GM18520 (cell line): ENCODE data around the gene BCCIP.

Experiments
- ATAC-seq: cut with Tn5 transposase; IDR thresholded peaks from one replicate; pipeline ENCODE4 v1.9.1; 2021; ENCODE audit not compliant: unreplicated experiment

BCCIP gene

DNA sequence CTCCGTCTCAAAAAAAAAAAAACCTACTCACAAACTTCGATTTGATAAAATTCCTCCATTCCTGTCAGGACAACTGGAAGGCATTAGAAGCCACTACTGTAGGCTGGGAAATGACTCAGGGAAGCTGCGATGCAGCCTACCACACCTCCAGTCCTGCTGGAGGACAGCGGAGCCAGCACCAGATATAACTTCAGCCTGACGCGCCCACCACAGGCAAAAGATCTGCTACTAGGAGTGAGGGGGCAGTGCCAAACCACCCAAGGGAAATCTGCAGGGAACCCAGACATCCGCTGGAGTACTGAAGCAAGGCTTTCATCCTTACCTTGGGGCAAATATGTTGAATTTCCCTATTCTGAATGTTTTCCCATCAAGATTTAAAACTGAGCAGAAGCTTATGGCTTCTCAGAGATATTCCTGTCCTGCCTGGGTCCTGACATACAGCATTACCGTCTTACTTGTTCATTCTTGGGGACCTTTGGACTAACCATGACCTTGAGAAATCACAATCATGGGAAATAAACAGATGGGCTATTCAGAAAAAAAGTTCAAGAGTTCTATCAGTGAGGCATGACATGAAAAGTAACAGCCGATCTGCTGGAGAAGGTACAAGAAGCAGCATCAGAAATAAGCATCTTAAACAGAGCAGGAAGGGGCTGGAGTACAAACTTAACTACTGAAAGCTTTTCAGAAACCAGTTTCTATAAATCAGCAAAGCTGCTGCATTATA is 20.4 kb downstream of the BCCIP start:
- ATAC-seq = no peak

DNA sequence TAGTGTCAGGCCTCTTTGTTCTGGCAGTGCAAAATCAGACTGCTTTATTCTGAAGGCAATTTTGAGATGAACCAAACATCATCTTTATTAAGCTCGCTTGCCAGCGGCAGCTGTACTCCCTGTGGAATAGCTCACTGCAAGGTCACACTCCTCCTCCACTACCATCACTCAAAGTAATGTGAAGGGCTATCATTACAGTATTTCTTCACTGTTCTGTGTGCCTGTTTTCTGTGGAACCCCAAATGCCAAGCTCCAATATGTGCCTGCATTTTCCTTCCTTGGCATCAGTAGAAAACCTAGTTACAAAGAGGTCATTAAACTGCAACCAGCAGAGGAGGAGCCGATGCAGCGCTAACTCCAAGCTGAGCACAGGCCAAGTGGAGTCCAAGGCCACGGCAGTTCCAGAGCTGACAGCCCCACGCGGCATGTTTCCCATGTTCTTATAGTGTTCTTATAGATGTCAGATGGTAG is 21.4 kb downstream of the BCCIP start:
- no peak for ATAC-seq

- ATAC-seq = no peak
Measured at GRCh38 chr10:125845617-125846016, 22.3 kb downstream of the BCCIP start.

GRCh38 chr10:125846894-125847293 is 23.5 kb downstream of the BCCIP start:
- ATAC-seq = no peak

DNA sequence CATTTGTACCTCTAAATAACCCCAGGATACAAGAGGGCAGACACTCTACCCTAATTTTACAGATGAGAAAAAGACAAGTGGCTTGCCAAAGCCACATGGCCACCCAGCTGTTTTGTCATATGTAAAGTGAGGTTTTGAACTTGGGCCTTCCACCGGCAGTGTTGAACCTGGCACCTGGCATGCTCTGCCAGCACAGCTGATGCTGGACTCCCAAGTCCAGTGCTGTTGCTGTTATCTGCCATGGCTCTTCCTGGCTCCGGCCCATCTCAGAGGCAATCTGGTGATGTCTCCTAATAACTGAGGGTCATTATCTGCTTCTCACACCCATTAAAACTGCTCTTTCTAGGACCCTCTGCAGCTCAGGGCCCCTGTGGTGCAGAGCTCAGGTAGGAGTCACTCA is 25.0 kb downstream of the BCCIP start:
- ATAC-seq = no peak

GRCh38 chr10:125848857-125849256 is 25.5 kb downstream of the BCCIP start:
- no peak for ATAC-seq

DNA sequence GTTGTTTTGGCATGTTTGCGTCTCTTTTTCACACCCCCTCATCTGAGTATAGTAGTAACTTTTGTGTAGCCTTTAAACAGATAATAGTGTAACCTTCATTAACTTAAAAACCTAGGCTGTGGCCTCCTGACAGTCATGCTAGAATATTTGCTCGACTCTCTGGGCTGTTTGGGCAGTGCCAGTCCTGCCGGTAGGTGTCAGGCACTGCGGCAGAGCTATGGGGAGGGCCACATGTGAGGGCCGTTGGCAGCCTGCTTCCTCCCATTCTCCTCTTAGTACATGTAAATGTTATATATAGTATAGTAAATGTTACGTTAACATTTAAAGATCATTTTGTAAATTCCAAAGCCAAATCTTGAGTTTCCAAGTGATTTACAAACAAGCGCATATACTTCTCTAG is 26.1 kb downstream of the BCCIP start:
- ATAC-seq = no peak

DNA sequence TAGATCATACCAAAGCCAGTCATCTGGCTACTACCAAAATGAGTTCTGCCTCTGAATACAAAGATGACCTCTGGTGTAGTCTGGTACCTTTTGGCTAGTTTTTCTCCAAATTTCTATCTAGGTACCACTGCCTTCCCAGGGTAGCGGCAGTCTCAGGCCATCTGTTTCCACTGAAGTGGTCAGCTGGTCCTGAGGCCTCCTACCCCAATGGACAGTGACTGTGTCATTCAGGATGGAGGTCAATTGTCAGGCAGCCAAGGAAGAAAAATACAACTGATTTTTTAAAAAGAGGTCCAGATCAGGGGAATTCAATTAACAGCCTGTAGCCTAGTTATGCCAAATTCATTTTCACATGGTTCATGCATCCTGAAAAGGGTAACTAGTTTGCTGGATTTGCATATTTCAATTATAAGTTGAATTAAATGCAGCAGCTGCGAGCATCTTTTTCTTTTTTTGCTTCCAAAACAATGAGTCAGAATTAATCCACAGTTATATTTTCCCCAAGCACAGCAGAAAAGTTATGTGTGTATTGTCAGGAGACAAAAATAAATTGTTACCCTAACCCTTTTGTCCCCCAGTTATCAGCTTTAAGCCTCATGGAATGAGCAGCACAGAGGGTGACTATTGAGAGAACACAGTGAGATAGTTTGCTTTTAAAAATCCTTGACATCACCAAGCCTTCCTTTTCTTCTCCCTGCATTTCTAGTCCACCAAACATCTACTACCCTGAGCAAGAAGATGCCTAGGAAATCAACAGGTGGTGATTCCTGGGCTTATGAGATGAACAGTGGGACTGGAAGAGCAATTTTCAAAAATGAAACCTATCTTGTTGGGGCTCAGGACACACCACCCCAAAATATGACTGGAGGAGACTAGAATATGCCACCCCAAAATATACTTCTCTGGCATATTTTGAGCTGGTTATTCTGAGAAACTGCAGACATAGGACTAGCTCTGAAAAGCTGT is 27.7 kb downstream of the BCCIP start:
- no peak for ATAC-seq

DNA sequence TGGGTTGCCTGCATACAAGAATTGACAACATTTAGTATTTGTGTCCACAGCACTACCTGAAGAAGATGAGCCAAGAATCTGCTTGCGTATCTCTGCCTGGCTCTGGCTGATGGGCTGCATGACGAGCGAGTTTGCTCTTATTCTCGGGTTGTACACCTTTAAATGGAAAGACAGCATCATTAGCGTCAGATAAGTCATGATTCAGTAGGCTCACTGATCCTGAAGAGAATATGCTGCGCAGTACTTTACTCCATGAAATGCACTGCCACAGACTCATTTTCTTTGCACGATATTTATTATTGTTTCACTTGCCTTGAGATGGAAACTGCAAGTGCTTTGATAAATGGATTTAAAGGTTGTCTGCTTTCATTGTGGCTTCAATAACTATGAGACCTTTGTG is 29.1 kb downstream of the BCCIP start:
- no peak for ATAC-seq

- no peak for ATAC-seq
Measured at GRCh38 chr10:125857185-125857760, 33.9 kb downstream of the BCCIP start.

DNA sequence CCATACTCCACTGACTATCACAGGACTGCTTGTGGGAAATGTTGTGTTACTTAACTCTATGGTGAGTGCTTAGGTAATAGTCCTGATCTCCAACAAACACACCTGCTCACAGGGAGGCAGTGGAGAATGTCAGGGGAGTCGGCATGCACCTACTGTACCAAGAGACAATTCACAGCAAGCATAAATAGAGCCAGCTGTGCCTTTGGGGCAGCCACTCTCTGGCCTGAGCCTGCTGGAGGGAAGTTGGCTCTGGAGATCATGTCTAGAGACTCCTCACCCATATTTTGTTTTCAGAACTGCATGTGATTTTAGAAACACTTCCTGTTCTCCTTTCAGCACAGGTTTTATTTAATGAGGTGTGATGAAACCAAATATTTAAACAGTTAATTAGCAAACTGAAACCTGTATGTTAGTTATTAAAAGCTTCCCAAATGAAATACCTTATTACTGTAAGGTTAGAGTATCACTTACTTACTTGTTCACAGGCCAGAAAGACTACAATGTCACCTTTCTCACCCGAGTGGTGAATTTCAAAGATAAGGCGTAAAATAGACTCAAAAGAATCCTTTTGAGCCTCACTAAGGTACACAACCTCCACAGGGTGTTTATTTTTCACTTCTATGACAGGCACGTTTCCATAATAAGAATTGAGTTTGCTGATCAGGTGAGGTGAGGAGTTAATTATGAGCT is 35.9 kb downstream of the BCCIP start:
- no peak for ATAC-seq

DNA sequence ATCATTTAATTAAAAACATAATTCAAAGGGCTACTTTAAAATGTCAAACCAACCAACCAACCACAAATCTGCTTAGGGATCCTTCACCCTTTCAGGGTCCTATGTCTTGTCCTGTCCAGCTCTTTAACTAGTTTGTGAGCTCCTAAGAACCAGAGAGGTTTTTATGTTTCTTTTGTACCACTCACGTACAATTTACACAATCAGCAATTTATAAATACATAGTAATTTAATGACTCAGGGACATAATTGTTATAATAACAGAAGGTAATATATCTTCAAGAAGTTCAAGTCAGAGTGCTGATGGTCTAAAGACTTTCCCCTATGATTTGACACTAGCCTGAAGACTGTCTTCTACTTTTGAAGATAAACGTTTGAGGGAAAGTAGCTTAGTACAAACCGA is 41.8 kb downstream of the BCCIP start:
- ATAC-seq = no peak

- ATAC-seq = no peak
Measured at GRCh38 chr10:125866421-125867029, 43.2 kb downstream of the BCCIP start.

GRCh38 chr10:125868372-125868975 is 45.1 kb downstream of the BCCIP start:
- ATAC-seq = peak; percentile 43

DNA sequence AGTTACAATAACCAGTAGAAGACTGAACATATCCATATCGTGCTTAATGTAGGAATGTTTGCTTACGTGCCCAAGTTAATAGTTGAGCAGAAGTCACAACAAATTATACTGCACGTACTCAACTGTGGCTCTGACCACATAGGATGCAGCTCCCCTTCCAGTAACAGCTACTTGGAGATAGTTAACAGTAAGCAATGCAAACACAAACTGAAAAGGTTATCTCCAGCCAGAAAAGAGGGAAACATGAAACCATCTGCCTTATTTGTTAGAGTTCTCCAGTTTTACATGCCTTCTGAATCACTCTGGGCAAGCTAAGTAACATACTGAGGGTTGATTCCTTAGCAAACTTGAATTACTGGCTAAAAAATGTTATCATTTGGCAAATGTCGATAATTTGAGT is 48.0 kb downstream of the BCCIP start:
- no peak for ATAC-seq

DNA sequence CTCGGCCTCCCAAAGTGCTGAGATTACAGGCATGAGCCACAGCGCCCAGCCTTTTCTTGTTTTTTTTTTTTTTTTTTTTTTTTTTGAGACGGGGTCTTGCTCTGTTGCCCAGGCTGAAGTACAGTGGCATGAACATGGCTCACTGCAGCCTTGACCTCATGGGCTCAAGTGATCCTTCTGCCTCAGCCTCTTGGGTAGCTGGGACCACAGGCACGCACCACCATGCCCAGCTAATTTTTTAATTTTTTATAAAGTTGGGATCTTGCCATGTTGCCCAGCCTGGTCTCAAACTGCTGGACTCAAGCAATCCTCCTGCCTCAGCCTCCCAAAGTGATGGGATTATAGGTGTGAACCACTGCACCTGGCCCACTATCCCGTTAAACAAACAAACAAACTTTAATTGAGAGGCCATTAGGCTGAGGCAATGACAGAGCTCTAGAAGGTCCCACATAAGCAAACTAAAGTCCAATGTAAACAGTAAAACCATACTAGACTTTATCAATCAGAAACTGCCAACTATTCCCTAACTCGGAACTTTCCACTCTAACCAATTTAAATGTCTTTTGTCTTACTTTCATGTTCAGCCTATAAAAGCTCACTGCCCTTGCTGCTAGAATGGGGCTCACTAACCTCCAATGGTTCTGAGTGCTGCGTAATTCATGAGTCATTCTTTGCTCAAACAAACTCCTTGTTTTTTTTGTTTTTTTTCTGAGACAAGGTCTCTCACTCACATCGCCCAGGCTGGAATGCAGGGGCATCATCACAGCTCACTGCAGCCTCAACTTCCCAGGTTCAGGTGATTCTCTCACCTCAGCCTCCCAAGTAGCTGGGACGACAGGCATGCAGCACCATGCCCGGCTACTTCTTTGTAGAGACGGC is 55.9 kb downstream of the BCCIP start:
- no peak for ATAC-seq

DNA sequence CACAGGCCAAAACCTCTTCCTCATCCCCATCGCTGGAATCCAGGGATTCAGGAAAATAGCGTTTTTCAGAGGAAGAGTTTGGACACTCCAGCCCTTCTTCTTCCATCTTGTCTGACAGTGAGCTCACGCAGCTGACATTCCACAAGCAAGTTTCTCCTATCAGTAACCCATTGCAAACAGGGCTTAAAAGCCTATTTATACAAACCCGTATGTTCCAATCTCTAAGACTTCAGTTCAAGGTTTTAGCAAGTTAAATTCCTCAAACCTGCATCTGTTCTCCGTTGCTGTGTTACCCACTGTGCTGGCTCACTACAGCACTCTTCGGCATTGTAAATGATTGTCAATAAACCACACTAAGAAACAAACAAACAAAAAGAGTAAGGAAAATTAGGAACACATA is 57.4 kb downstream of the BCCIP start:
- no peak for ATAC-seq

DNA sequence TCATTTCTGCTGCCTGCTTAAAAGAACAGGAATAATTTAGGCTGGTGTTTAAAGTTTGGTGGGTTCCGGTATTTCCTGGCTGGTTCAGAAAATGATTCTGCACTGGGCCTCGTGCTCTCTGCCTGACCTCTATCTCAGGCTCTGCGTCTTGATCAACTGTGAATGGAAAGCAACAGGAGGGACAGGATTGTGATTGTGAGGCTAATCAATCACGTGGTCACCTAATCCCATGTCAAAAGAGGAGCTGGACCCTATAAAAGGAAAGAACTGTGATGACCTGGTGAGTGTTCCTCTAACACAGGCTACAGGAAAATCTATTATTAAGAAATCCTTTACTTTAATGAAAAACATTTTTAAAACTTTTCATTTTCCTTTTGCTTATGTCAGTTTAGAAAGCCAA is 57.8 kb downstream of the BCCIP start, which contains the start of gene DHX32:
DHX32 (minus strand) TSS at position 101 of the 400 bp plus-strand sequence. CDS start 468 bp downstream, outside the sequence.
- no peak for ATAC-seq

GRCh38 chr10:125882596-125882995 is 59.2 kb downstream of the BCCIP start:
- ATAC-seq = no peak
